HCT116 (cell line): ENCODE measurements around the gene CDK9. TPM values are rescaled to one million over a fixed set of nuclear protein-coding genes. Genes with fewer than 3 reads are reported as not detected.

Experiments used
- ATAC-seq: fragments of 200-7000 bp; cut with Tn5 transposase; 2 replicates; pipeline ENCODE4 v1.9.1; 2020; ENCODE audit warnings: mild to moderate bottlenecking, moderate library complexity
- BruUV-seq: library from RNA; stranded (reverse); fragments of 400-500 nt; replicated peaks from 2 replicates; lab custom pipeline; 2021; lab: Mats Ljungman, UMichigan
- CTCF ChIA-PET: fragments of 300-600 bp; sonication (Branson Sonifier 250); formaldehyde crosslinking; loops from one replicate; lab custom pipeline; 2021; ENCODE audit warnings: antibody characterized with exemption; lab: Charles Lee
- POLR2A ChIA-PET: fragments of 300-600, 350-600 bp; sonication (Branson Sonifier 250); formaldehyde crosslinking; loops from one replicate; lab custom pipeline; 2021; ENCODE audit warnings: antibody characterized with exemption; lab: Charles Lee
- RAD21 ChIA-PET, 2 experiments: fragments of 300-600 bp; sonication (Branson Sonifier 250); formaldehyde crosslinking; loops; one replicate each; lab custom pipeline; 2023; ENCODE audit warnings: low total read pairs in 2 of 2; ENCODE audit not compliant: uncharacterized antibody in 2 of 2, unreplicated experiment in 2 of 2, low non-redundant PET in 1 of 2; lab: Charles Lee
- DNase-seq: peaks from one replicate; pipeline ENCODE4 v3.0.0-alpha.2; 2010; ENCODE audit warnings: low read depth, low spot score
- H2AFZ ChIP-seq: fragments of 200-600 bp; shearing (Covaris generic), sonication (generic); 2 replicates; pipeline ENCODE4 v1.6.1; 2017; ENCODE audit warnings: low read depth, mixed run types, mixed read lengths, antibody characterized with exemption, low read length; ENCODE audit not compliant: poor library complexity, severe bottlenecking
- H3K27ac ChIP-seq: 2 replicates; pipeline ENCODE4 v1.5.1; 2012; ENCODE audit warnings: low read depth, low read length
- H3K27me3 ChIP-seq: fragments of 200-600 bp; sonication (generic); 2 replicates; pipeline ENCODE4 v1.6.1; 2016; ENCODE audit warnings: mixed run types, low read length, mixed read lengths; ENCODE audit not compliant: insufficient read depth
- H3K36me3 ChIP-seq, 2 experiments: fragments of 200-500 bp in 1 of 2; fragments of 200-600 bp in 1 of 2; sonication (Bioruptor generic) in 1 of 2; sonication (generic) in 1 of 2; 2 replicates each; pipeline versions ENCODE4 v1.5.1 to v1.6.1; 2014 to 2016; ENCODE audit warnings: low read length in 2 of 2, inconsistent platforms in 1 of 2, mixed read lengths in 1 of 2, mixed run types in 1 of 2; ENCODE audit not compliant: insufficient read depth in 2 of 2, control insufficient read depth in 1 of 2
- H3K4me1 ChIP-seq, 2 experiments: fragments of 200-600 bp in 1 of 2; sonication (generic) in 1 of 2; 2 replicates each; pipeline versions ENCODE4 v1.5.1 to v1.6.1; 2012 to 2017; ENCODE audit warnings: low read length in 2 of 2, inconsistent platforms in 1 of 2, mild to moderate bottlenecking in 1 of 2, mixed read lengths in 1 of 2, mixed run types in 1 of 2, moderate library complexity in 1 of 2; ENCODE audit not compliant: insufficient read depth in 2 of 2, control insufficient read depth in 1 of 2
- H3K4me2 ChIP-seq: fragments of 200-600 bp; sonication (generic); 2 replicates; pipeline ENCODE4 v1.6.1; 2017; ENCODE audit warnings: mixed run types, low read length, mixed read lengths
- H3K4me3 ChIP-seq, 2 experiments: fragments of 200-600 bp in 1 of 2; sonication (generic) in 1 of 2; replicated peaks in 1 of 2; 2 replicates each; pipeline ENCODE4 v1.5.1; 2011 to 2016; ENCODE audit warnings: low read length in 2 of 2, control low read depth in 1 of 2, low read depth in 1 of 2, mild to moderate bottlenecking in 1 of 2, mixed read lengths in 1 of 2, mixed run types in 1 of 2
- H3K79me2 ChIP-seq: fragments of 200-600 bp; sonication (generic); 2 replicates; pipeline ENCODE4 v1.6.1; 2017; ENCODE audit warnings: mild to moderate bottlenecking, mixed run types, low read length, moderate library complexity, mixed read lengths; ENCODE audit not compliant: insufficient read depth
- H3K9ac ChIP-seq: fragments of 200-600 bp; sonication (generic); 2 replicates; pipeline ENCODE4 v1.6.1; 2016; ENCODE audit warnings: low read length, mixed read lengths
- H3K9me2 ChIP-seq: fragments of 200-600 bp; sonication (generic), shearing (Covaris generic); 2 replicates; pipeline ENCODE4 v1.6.1; 2017; ENCODE audit warnings: mixed run types, mild to moderate bottlenecking, moderate library complexity; ENCODE audit not compliant: insufficient read depth
- H3K9me3 ChIP-seq, 2 experiments: fragments of 200-500 bp in 1 of 2; fragments of 200-600 bp in 1 of 2; sonication (Bioruptor generic) in 1 of 2; sonication (generic) in 1 of 2; 2 replicates each; pipeline ENCODE4 v1.6.1; 2014 to 2017; ENCODE audit warnings: low read length in 2 of 2, mixed read lengths in 2 of 2, inconsistent platforms in 1 of 2, low read depth in 1 of 2, mild to moderate bottlenecking in 1 of 2, mixed run types in 1 of 2, moderate library complexity in 1 of 2; ENCODE audit not compliant: control insufficient read depth in 1 of 2, insufficient read depth in 1 of 2
- H4K20me1 ChIP-seq: fragments of 200-600 bp; sonication (generic), shearing (Covaris generic); 2 replicates; pipeline ENCODE4 v1.6.1; 2017; ENCODE audit warnings: mixed run types, mild to moderate bottlenecking, moderate library complexity; ENCODE audit not compliant: insufficient read depth
- CBX3 ChIP-seq: IDR thresholded peaks from 2 replicates; pipeline ENCODE4 v1.6.1; 2012; ENCODE audit warnings: low read depth
- CTCF ChIP-seq, 3 experiments: fragments of 200-600 bp in 1 of 3; sonication (generic) in 1 of 3; IDR thresholded peaks in 2 of 3; conservative IDR thresholded peaks in 1 of 3; 2 replicates each; pipeline ENCODE4 v1.5.1; 2012 to 2017; ENCODE audit warnings: low read depth in 2 of 3, low read length in 2 of 3, antibody characterized with exemption in 1 of 3, borderline replicate concordance in 1 of 3, control low read depth in 1 of 3, mild to moderate bottlenecking in 1 of 3, mixed read lengths in 1 of 3, mixed run types in 1 of 3, moderate library complexity in 1 of 3; ENCODE audit not compliant: insufficient read depth in 1 of 3
- EGR1 ChIP-seq: IDR thresholded peaks from 2 replicates; pipeline ENCODE4 v1.6.1; 2012; ENCODE audit warnings: low read depth
- EZH2phosphoT487 ChIP-seq: fragments of 200-600 bp; IDR thresholded peaks from 2 replicates; pipeline ENCODE4 v1.6.1; 2018; ENCODE audit warnings: antibody characterized with exemption, borderline replicate concordance
- POLR2A ChIP-seq: IDR thresholded peaks from 2 replicates; pipeline ENCODE4 v1.7.0; 2011; ENCODE audit warnings: borderline replicate concordance; ENCODE audit not compliant: insufficient read depth, insufficient read length; ENCODE audit errors: extremely low read depth
- REST ChIP-seq: IDR thresholded peaks from 2 replicates; pipeline ENCODE4 v1.6.1; 2012; ENCODE audit warnings: low read depth
- SIN3A ChIP-seq: IDR thresholded peaks from 2 replicates; pipeline ENCODE4 v1.6.1; 2012; ENCODE audit warnings: low read depth
- SP1 ChIP-seq: IDR thresholded peaks from 2 replicates; pipeline ENCODE4 v1.6.1; 2012; ENCODE audit warnings: low read depth
- SRF ChIP-seq: IDR thresholded peaks from 2 replicates; pipeline ENCODE4 v1.6.1; 2012; ENCODE audit warnings: low read depth
- TCF7L2 ChIP-seq: IDR thresholded peaks from 2 replicates; pipeline ENCODE4 v1.7.0; 2011; ENCODE audit warnings: borderline replicate concordance, inconsistent platforms; ENCODE audit not compliant: insufficient read depth, insufficient read length; ENCODE audit errors: extremely low read depth
- YY1 ChIP-seq: IDR thresholded peaks from 2 replicates; pipeline ENCODE4 v1.6.1; 2011; ENCODE audit warnings: low read length, low read depth, moderate library complexity, mild to moderate bottlenecking; ENCODE audit not compliant: insufficient replicate concordance; ENCODE audit errors: extremely low read depth
- ZNF274 ChIP-seq: fragments of 200-500 bp; sonication (Bioruptor generic); IDR thresholded peaks from 2 replicates; pipeline ENCODE4 v1.6.1; 2014; ENCODE audit warnings: mild to moderate bottlenecking, low read depth, low read length, inconsistent platforms
- intact Hi-C: fragments of 100-400 bp; cut with micrococcal nuclease; formaldehyde crosslinking; loops from 2 replicates; pipeline ENCODE4 v1.10.0; 2022
- total RNA-seq: library from RNA; stranded (reverse); gene quantifications from one replicate; pipeline ENCODE4 v1.2.1, GENCODE V29; 2021; ENCODE audit not compliant: unreplicated experiment
- TF ChIP-seq, protein P1 (sequence below): IDR thresholded peaks from 2 replicates; pipeline ENCODE4 v1.6.1; 2011; ENCODE audit warnings: mild to moderate bottlenecking, low read length, moderate library complexity; ENCODE audit not compliant: insufficient replicate concordance; ENCODE audit errors: extremely low read depth

CDK9 gene
- total RNA-seq, 1 experiment from 2014 or later = 102 TPM

DNA sequence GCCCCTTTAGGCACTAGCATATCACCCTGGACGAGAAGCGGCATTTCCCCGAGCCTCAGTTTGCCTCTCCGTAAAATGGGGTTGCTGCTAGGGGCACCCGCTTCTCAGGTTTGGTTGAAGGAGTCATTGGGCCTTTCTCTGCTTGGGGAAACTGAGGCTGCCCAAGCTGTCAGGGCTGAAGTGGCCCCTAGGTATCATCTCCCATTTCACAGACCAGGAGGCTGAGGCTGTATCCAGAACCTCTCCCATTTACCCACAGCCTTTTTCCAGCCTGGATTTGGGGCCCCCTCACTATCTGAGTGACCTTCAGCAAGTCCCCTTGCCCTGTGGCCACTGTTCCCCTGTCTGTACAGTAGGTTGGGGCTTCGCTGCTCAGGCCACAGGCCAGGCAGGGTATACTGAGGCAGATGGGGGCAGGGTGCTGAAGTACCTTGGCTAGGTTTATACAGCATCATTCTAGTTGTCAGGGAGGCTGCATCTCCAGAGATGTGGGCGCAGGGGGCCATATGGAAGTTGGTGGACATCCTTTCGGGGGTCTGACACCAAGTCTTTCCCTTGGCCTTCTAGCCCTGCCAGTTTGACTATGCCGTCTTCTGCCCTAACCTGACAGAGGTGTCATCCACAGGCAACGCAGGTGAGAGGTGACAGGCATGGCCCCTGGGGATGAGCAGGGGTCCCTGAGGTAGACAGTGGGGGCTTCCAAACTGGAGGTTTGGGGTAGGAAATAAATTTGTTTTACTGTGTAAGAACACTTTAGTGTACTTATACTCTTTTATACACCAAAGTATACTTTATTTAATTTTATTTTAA, 24.7 kb downstream of the CDK9 start:
- Histone ChIP-seq H3K79me2 (peaks cover 11% of the 10 kb centered on the region; the same call in 1 of the 2 replicates), H3K9me2 (no peaks in the 10 kb centered on the region), H3K9me3 (no peaks in the 10 kb centered on the region), H3K4me2 (no peak overlapping the region), H3K4me1 (peaks cover 0 to 12% of the 10 kb centered on the region in 2 experiments; a peak in 2 of 4 replicates), H3K9ac (no peak overlapping the region), H3K27me3 (no peaks in the 10 kb centered on the region), H4K20me1 (no peaks in the 10 kb centered on the region), H2AFZ (no peak overlapping the region), H3K4me3 (no peak overlapping the region), H3K27ac (no peak overlapping the region), H3K36me3 (peaks cover 18 to 49% of the 10 kb centered on the region in 2 experiments; a peak in 3 of 4 replicates)
- TF ChIP-seq YY1 (no peak), SP1 (no peak), ZNF274 (no peak), REST (no peak), EZH2phosphoT487 (no peak), SIN3A (no peak), TCF7L2 (no peak), CTCF (IDR thresholded peaks at IDR 0.05 in 2 of 3, conservative IDR thresholded peaks at IDR 0.05 in 1 of 3; ENCODE audit: borderline replicate concordance in 1 of 3, insufficient read depth in 1 of 3, low read depth in 2 of 3, low read length in 2 of 3) (no peak), POLR2A (no peak), EGR1 (no peak), CBX3 (no peak), SRF (no peak)
- TF ChIP-seq, protein P1, sequence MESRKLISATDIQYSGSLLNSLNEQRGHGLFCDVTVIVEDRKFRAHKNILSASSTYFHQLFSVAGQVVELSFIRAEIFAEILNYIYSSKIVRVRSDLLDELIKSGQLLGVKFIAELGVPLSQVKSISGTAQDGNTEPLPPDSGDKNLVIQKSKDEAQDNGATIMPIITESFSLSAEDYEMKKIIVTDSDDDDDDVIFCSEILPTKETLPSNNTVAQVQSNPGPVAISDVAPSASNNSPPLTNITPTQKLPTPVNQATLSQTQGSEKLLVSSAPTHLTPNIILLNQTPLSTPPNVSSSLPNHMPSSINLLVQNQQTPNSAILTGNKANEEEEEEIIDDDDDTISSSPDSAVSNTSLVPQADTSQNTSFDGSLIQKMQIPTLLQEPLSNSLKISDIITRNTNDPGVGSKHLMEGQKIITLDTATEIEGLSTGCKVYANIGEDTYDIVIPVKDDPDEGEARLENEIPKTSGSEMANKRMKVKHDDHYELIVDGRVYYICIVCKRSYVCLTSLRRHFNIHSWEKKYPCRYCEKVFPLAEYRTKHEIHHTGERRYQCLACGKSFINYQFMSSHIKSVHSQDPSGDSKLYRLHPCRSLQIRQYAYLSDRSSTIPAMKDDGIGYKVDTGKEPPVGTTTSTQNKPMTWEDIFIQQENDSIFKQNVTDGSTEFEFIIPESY = no peak
- ATAC-seq = no peak
- intact Hi-C loops = no loop called here
- no peak for DNase-seq
- ChIA-PET CTCF (no interaction called here), POLR2A (no interaction called here), RAD21 (no interaction called here)
- BruUV-seq = no TSS peak
